Keratinocyte (primary cell): Measurements from ENCODE around the gene GAL3ST2. TPM values are rescaled to one million over a fixed set of nuclear protein-coding genes. Genes with fewer than 3 reads are reported as not detected.
"Not testable (repeated sequence)": the region's sequence is repeated elsewhere in the genome, so short reads cannot be mapped to it uniquely, and the experiment has no call there.

Experiments used
- DNase-seq: peaks from one replicate; pipeline ENCODE4 v3.0.0-alpha.2; 2011; ENCODE audit warnings: low read depth, missing footprints, low spot score
- FAIRE-seq: peaks from 2 replicates; lab custom pipeline; 2011; peaks lifted over from hg19 to GRCh38; lab: Jason Lieb, UNC
- H2AFZ ChIP-seq: 2 replicates; pipeline ENCODE4 v1.6.0; 2012; ENCODE audit warnings: low read length, control low read depth, inconsistent platforms; ENCODE audit not compliant: control insufficient read depth
- H3K27ac ChIP-seq: 2 replicates; pipeline ENCODE4 v1.5.1; 2011; ENCODE audit warnings: low read length; ENCODE audit not compliant: control insufficient read depth, insufficient read depth
- H3K27me3 ChIP-seq: 3 replicates; pipeline ENCODE4 v1.6.0; 2011; ENCODE audit warnings: low read length; ENCODE audit not compliant: control insufficient read depth, insufficient read depth; ENCODE audit errors: extremely low read depth
- H3K36me3 ChIP-seq, 2 experiments: 2 replicates in 1 of 2; 3 replicates in 1 of 2; pipeline ENCODE4 v1.5.1; 2011; ENCODE audit warnings: low read length in 2 of 2, mild to moderate bottlenecking in 1 of 2; ENCODE audit not compliant: control insufficient read depth in 2 of 2, insufficient read depth in 2 of 2; ENCODE audit errors: extremely low read depth in 1 of 2
- H3K4me1 ChIP-seq: 3 replicates; pipeline ENCODE4 v1.5.1; 2011; ENCODE audit warnings: low read length; ENCODE audit not compliant: control insufficient read depth, insufficient read depth; ENCODE audit errors: extremely low read depth
- H3K4me2 ChIP-seq: 3 replicates; pipeline ENCODE4 v1.6.0; 2011; ENCODE audit warnings: low read depth, low read length; ENCODE audit not compliant: control insufficient read depth, insufficient read depth; ENCODE audit errors: extremely low read depth
- H3K4me3 ChIP-seq, 3 experiments: fragments of 200-600 bp in 1 of 3; sonication (generic) in 1 of 3; 2 replicates in 2 of 3; 3 replicates in 1 of 3; pipeline ENCODE4 v1.5.1; 2011 to 2016; ENCODE audit warnings: low read length in 3 of 3, mild to moderate bottlenecking in 3 of 3, control low read depth in 2 of 3, inconsistent platforms in 1 of 3, low read depth in 1 of 3, mixed read lengths in 1 of 3, mixed run types in 1 of 3, moderate library complexity in 1 of 3; ENCODE audit not compliant: control insufficient read depth in 2 of 3, insufficient read depth in 2 of 3; ENCODE audit errors: extremely low read depth in 1 of 3
- H3K79me2 ChIP-seq: 2 replicates; pipeline ENCODE4 v1.6.0; 2012; ENCODE audit warnings: low read length; ENCODE audit not compliant: control insufficient read depth, insufficient read depth
- H3K9ac ChIP-seq: 3 replicates; pipeline ENCODE4 v1.6.0; 2011; ENCODE audit warnings: low read length; ENCODE audit not compliant: control insufficient read depth, insufficient read depth; ENCODE audit errors: extremely low read depth
- H3K9me1 ChIP-seq: 3 replicates; pipeline ENCODE4 v1.6.0; 2011; ENCODE audit warnings: low read length; ENCODE audit not compliant: control insufficient read depth, insufficient read depth; ENCODE audit errors: extremely low read depth
- H3K9me3 ChIP-seq: 2 replicates; pipeline ENCODE4 v1.5.1; 2012; ENCODE audit warnings: low read depth, low read length; ENCODE audit not compliant: control insufficient read depth
- H4K20me1 ChIP-seq: 3 replicates; pipeline ENCODE4 v1.6.0; 2011; ENCODE audit warnings: low read length; ENCODE audit not compliant: control insufficient read depth, insufficient read depth; ENCODE audit errors: extremely low read depth
- EZH2 ChIP-seq: IDR thresholded peaks from one replicate; pipeline ENCODE4 v1.6.1; 2012; ENCODE audit warnings: inconsistent platforms, mild to moderate bottlenecking, low read length, moderate library complexity
- dilution Hi-C: fragments of 300-500 bp; cut with MboI; formaldehyde crosslinking; loops from one replicate; pipeline ENCODE4 v1.7.0; 2020; ENCODE audit warnings: low sequenced_read_pairs; ENCODE audit not compliant: extremely low pct_ligation_motif_present
- polyA plus RNA-seq, 5 experiments: library from polyadenylated mRNA; depleted of rRNA in 3 of 5; stranded (reverse) in 3 of 5; stranded (forward) in 1 of 5; unstranded in 1 of 5; fragments of >200 nt; gene quantifications; 1 replicate in 1 of 5; 2 replicates in 3 of 5; 3 replicates in 1 of 5; pipeline versions ENCODE4 v1.2.1 to v1.2.3, GENCODE V29; 2011 to 2012; ENCODE audit warnings: missing spikeins in 2 of 5, low read depth in 1 of 5, low replicate concordance in 1 of 5
- TF ChIP-seq, protein P1 (sequence below), 3 experiments: IDR thresholded peaks in 1 of 3; conservative IDR thresholded peaks in 1 of 3; optimal IDR thresholded peaks in 1 of 3; 2 replicates in 2 of 3; 3 replicates in 1 of 3; pipeline versions ENCODE3 to v1.5.1; 2011; ENCODE audit warnings: low read length in 3 of 3, mild to moderate bottlenecking in 3 of 3, moderate library complexity in 2 of 3, control low read depth in 1 of 3, inconsistent platforms in 1 of 3; ENCODE audit not compliant: insufficient read depth in 2 of 3; ENCODE audit errors: extremely low read depth in 1 of 3

Gene GAL3ST2
- polyA plus RNA-seq, 1 donor (not counting 4 experiments of a cell fraction or from before 2014, with no cell fraction given), result not detected

DNA sequence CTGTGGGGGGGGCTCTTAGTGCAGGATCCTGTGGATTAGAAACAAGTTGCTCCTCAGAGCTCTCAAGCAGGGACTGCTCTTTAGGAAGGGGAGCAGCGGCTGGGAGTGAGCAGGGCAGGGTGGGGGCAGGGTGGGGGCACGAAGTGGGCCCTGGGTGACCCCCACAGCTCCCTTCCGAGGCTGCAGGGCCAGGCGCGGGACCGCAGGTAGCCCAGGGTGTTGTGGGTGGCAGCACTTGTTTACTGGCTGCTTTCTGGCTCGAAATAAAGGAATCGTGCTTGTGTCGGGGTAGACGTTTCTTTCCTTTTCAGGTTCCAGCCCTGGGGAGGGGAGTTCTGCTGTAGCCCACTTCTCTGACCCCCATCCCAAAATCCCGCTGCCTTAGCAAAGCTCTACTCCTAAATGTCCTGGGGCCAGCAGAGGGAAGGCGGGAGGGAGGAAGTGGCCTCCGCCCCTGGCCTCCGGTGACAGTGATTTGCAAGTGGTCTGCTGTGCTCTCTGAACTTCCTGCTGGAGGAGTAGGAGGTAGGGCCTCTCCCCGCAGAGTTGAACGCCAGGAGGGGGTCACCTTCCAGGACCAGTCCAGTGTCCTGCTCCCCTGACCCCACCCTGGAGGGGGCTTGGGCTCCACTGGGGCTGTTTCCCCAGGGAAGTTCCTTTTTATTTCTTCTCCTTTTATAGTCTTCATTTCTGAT, 40.7 kb downstream of the GAL3ST2 start:
- no peak overlapping the region for H2AFZ ChIP-seq
- DNase-seq (no peak), FAIRE-seq (no peak)
- H3K9ac ChIP-seq, result no peak overlapping the region
- H3K9me1 ChIP-seq, result no peaks in the 10 kb centered on the region
- no peak overlapping the region for H3K27ac ChIP-seq
- no peaks in the 10 kb centered on the region for H3K79me2 ChIP-seq
- H4K20me1 ChIP-seq, result no peaks in the 10 kb centered on the region
- dilution Hi-C loops, result no loop called here
- H3K4me1 ChIP-seq, result no peaks in the 10 kb centered on the region
- H3K9me3 ChIP-seq, result no peaks in the 10 kb centered on the region
- H3K27me3 ChIP-seq, result peaks cover 12% of the 10 kb centered on the region
- H3K4me3 ChIP-seq, result no peak overlapping the region
- TF ChIP-seq EZH2, result no peak
- TF ChIP-seq, protein P1, sequence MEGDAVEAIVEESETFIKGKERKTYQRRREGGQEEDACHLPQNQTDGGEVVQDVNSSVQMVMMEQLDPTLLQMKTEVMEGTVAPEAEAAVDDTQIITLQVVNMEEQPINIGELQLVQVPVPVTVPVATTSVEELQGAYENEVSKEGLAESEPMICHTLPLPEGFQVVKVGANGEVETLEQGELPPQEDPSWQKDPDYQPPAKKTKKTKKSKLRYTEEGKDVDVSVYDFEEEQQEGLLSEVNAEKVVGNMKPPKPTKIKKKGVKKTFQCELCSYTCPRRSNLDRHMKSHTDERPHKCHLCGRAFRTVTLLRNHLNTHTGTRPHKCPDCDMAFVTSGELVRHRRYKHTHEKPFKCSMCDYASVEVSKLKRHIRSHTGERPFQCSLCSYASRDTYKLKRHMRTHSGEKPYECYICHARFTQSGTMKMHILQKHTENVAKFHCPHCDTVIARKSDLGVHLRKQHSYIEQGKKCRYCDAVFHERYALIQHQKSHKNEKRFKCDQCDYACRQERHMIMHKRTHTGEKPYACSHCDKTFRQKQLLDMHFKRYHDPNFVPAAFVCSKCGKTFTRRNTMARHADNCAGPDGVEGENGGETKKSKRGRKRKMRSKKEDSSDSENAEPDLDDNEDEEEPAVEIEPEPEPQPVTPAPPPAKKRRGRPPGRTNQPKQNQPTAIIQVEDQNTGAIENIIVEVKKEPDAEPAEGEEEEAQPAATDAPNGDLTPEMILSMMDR (optimal IDR thresholded peaks at IDR 0.05 in 1 of 3, IDR thresholded peaks at IDR 0.05 in 1 of 3, conservative IDR thresholded peaks at IDR 0.05 in 1 of 3; ENCODE audit: extremely low read depth in 1 of 3, insufficient read depth in 2 of 3, low read length in 3 of 3), result no peak
- no peaks in the 10 kb centered on the region for H3K36me3 ChIP-seq
- no peak overlapping the region for H3K4me2 ChIP-seq

DNA sequence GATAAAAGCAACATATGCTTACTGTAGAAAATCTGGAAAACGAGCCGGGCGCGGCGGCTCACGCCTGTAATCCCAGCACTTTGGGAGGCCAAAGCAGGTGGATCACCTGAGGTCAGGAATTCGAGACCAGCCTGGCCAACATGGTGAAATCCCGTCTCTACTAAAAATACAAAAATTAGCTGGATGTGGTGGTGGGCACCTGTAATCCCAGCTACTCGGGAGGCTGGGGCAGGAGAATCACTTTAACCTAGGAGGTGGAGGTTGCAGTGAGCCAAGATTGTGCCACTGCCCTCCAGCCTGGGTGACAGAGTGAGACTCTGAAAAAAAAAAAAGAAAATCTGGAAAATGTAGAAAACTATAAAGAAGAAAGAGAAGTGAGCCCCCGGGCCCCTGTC, 41.2 kb downstream of the GAL3ST2 start:
- H3K4me1 ChIP-seq, H3K9me1 ChIP-seq, H4K20me1 ChIP-seq, H3K36me3 ChIP-seq, H3K9ac ChIP-seq, DNase-seq, H3K79me2 ChIP-seq, H2AFZ ChIP-seq, H3K4me3 ChIP-seq, dilution Hi-C loops, FAIRE-seq, H3K4me2 ChIP-seq, H3K27ac ChIP-seq, H3K9me3 ChIP-seq: not testable (repeated sequence)
- peaks cover 12% of the 10 kb centered on the region for H3K27me3 ChIP-seq
